Lung (tissue), 16 donors: ENCODE data around the gene CMPK1. TPM values are rescaled to one million over a fixed set of nuclear protein-coding genes. Genes with fewer than 3 reads are reported as not detected.
"Not testable (repeated sequence)": the region's sequence is repeated elsewhere in the genome, so short reads cannot be mapped to it uniquely, and the experiment has no call there.

Experiments
- ATAC-seq: fragments of 200-7000 bp; cut with Tn5 transposase; one replicate; pipeline ENCODE4 v1.9.1; 2020; ENCODE audit warnings: moderate number of reproducible peaks; ENCODE audit not compliant: insufficient read depth, low FRiP score
- DNase-seq, 3 donors: peaks; one replicate each; pipeline ENCODE4 v3.0.0-alpha.2; 2013 to 2017
- H3K27ac ChIP-seq, 2 donors: one replicate each; pipeline ENCODE4 v1.5.1; 2013; ENCODE audit warnings: mild to moderate bottlenecking in 2 of 2, moderate library complexity in 2 of 2, control low read depth in 1 of 2, inconsistent platforms in 1 of 2, low read depth in 1 of 2, low read length in 1 of 2
- H3K27me3 ChIP-seq, 3 donors: one replicate each; pipeline ENCODE4 v1.5.1; 2013; ENCODE audit warnings: low read length in 2 of 3; ENCODE audit not compliant: control insufficient read depth in 3 of 3, insufficient read depth in 3 of 3
- H3K36me3 ChIP-seq, 4 donors: one replicate each; pipeline ENCODE4 v1.5.1; 2013; ENCODE audit warnings: low read length in 4 of 4, mild to moderate bottlenecking in 1 of 4, moderate library complexity in 1 of 4; ENCODE audit not compliant: control insufficient read depth in 4 of 4, insufficient read depth in 4 of 4
- H3K4me1 ChIP-seq, 5 donors: one replicate each; pipeline ENCODE4 v1.5.1; 2013; ENCODE audit warnings: low read length in 5 of 5, mild to moderate bottlenecking in 2 of 5, moderate library complexity in 1 of 5; ENCODE audit not compliant: control insufficient read depth in 5 of 5, insufficient read depth in 5 of 5
- H3K4me3 ChIP-seq: one replicate; pipeline ENCODE4 v1.5.1; 2013; ENCODE audit warnings: mild to moderate bottlenecking, control low read depth, moderate library complexity
- H3K9ac ChIP-seq, 2 donors: one replicate each; pipeline ENCODE4 v1.5.1; 2013; ENCODE audit warnings: low read length in 2 of 2, control low read depth in 1 of 2; ENCODE audit not compliant: insufficient read depth in 1 of 2
- H3K9me3 ChIP-seq, 4 donors: one replicate each; pipeline ENCODE4 v1.5.1; 2013; ENCODE audit warnings: low read length in 3 of 4, mild to moderate bottlenecking in 1 of 4, moderate library complexity in 1 of 4; ENCODE audit not compliant: control insufficient read depth in 4 of 4, insufficient read depth in 3 of 4
- WGBS, 2 donors: extraction: QIAGEN DNeasy Blood & Tissue Kit; methylation state at CpG; one replicate each; pipeline ENCODE4 v1.1.7; 2013; 5-methylcytosine and 5-hydroxymethylcytosine counted together
- long read RNA-seq, 5 donors: transcript quantifications; one replicate each; lab custom pipeline, GENCODE V29; 2026
- polyA plus RNA-seq, 2 donors: library from polyadenylated mRNA; stranded (reverse); fragments of 200-250 nt; gene quantifications; one replicate each; pipeline ENCODE4 v1.2.1, GENCODE V29; 2013
- total RNA-seq, 2 donors: library from RNA; depleted of rRNA in 1 of 2; stranded (reverse); fragments of >200 nt in 1 of 2; gene quantifications; one replicate each; pipeline ENCODE4 v1.2.1, GENCODE V29; 2014 to 2021
- TF ChIP-seq, protein P1 (sequence below): IDR thresholded peaks from 2 replicates; pipeline ENCODE4 v1.5.1; 2012; ENCODE audit warnings: mild to moderate bottlenecking; ENCODE audit errors: control extremely low read depth, extremely low read depth
- donor health status: control.
- donor health status: control.
- donor health status: Bipolar disorder and iron deficiency.
- donor health status: healthy.
- donor health status: DM: yes; HTN: yes; CAD: no.

The CMPK1 gene, protein sequence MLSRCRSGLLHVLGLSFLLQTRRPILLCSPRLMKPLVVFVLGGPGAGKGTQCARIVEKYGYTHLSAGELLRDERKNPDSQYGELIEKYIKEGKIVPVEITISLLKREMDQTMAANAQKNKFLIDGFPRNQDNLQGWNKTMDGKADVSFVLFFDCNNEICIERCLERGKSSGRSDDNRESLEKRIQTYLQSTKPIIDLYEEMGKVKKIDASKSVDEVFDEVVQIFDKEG
- total RNA-seq (100 to 1,000 TPM in 1 of 2 donors, 10 to 100 TPM in 1; 98.7 to 106 TPM), polyA plus RNA-seq (10 to 100 TPM; 63.9 to 71.8 TPM)
- long read RNA-seq, donor 1, transcript CMPK1-203 (6 exons, 2,930 nt): major isoform, 33 of 69 reads
- long read RNA-seq, donor 1, partial matches to known transcripts: 34 of 69 reads
- long read RNA-seq, donor 1, other reads (novel, unspliced or antisense): 0 of 69 reads
- long read RNA-seq, donor 2, transcript CMPK1-203 (6 exons, 2,930 nt): major isoform, 7 of 8 reads
- long read RNA-seq, donor 2, partial matches to known transcripts: 0 of 8 reads
- long read RNA-seq, donor 2, other reads (novel, unspliced or antisense): 0 of 8 reads
- long read RNA-seq, donor 3, transcript CMPK1-203 (6 exons, 2,930 nt): major isoform, 25 of 25 reads
- long read RNA-seq, donor 3, partial matches to known transcripts: 0 of 25 reads
- long read RNA-seq, donor 3, other reads (novel, unspliced or antisense): 0 of 25 reads
- long read RNA-seq, donor 4, partial matches to known transcripts: 29 of 33 reads
- long read RNA-seq, donor 4, other reads (novel, unspliced or antisense): 0 of 33 reads
- long read RNA-seq, donor 5, transcript CMPK1-203 (6 exons, 2,930 nt): major isoform, 36 of 100 reads
- long read RNA-seq, donor 5, partial matches to known transcripts: 63 of 100 reads
- long read RNA-seq, donor 5, other reads (novel, unspliced or antisense): 0 of 100 reads

DNA sequence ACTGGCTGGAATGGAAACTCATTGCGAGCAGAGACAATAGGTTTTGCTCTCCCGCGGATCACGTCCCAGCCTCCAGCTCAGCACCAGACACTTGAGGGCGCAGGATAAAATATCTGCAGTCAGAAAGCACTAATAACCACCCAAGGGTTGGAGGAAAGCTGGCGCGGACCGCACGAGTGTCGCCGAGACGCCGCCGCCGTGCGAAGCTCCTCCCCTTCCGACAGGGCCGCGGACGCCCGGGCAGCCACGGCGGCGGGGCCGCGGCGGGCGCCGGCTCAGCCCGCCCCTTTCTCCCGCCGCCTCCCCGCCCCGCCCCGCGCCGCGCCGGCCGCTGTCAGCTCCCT lies at the start of gene CMPK1:
Gene CMPK1 (plus strand): TSS at position 213 of the 344 bp plus-strand sequence. CDS start 156 bp downstream, outside the sequence.
- Histone ChIP-seq H3K9me3 (no peaks in the 10 kb centered on the region), H3K9ac (peak within 1 kb of the TSS; percentile 83 to 99), H3K27ac (peak within 1 kb of the TSS; percentile 99 to 100), H3K4me3 (peak within 1 kb of the TSS; percentile 84), H3K4me1 (peaks cover 0 to 21% (median 8%) of the 10 kb centered on the region in 5 donors), H3K27me3 (no peaks in the 10 kb centered on the region), H3K36me3 (peaks cover 0 to 3% (median 0%) of the 10 kb centered on the region in 4 donors)
- DNase-seq: peak; percentile 89 to 94 (median 90)
- 0 to 1% methylated on average over 32 to 40 of the region's 40 CpGs for WGBS, 2 donors
- TF ChIP-seq, protein P1, sequence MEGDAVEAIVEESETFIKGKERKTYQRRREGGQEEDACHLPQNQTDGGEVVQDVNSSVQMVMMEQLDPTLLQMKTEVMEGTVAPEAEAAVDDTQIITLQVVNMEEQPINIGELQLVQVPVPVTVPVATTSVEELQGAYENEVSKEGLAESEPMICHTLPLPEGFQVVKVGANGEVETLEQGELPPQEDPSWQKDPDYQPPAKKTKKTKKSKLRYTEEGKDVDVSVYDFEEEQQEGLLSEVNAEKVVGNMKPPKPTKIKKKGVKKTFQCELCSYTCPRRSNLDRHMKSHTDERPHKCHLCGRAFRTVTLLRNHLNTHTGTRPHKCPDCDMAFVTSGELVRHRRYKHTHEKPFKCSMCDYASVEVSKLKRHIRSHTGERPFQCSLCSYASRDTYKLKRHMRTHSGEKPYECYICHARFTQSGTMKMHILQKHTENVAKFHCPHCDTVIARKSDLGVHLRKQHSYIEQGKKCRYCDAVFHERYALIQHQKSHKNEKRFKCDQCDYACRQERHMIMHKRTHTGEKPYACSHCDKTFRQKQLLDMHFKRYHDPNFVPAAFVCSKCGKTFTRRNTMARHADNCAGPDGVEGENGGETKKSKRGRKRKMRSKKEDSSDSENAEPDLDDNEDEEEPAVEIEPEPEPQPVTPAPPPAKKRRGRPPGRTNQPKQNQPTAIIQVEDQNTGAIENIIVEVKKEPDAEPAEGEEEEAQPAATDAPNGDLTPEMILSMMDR: no peak
- ATAC-seq: peak; percentile 87

DNA sequence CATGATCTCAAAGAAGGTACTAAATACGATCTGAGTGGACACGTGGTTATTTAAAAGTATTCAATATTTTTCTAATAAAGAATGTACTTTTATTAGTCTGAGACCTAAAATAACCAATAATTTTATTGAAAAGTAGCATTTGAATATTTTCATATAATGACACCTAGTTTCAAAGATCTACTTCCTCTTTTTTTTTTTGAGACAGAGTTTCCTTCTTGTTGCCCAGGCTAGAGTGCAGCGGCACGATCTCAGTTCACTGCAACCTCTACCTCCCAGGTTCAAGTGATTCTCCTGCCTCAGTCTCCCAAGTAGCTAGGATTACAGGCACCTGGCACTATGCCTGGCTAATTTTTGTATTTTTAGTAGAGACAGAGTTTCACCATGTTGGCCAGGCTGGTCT lies 45.5 kb upstream of the CMPK1 start:
- not testable (repeated sequence) for H3K27me3 ChIP-seq, H3K9me3 ChIP-seq, H3K36me3 ChIP-seq, H3K4me3 ChIP-seq, H3K4me1 ChIP-seq, ATAC-seq, H3K9ac ChIP-seq, DNase-seq, H3K27ac ChIP-seq
- 63 to 85% methylated on average over 4 of the region's 4 CpGs for WGBS, 2 donors

DNA sequence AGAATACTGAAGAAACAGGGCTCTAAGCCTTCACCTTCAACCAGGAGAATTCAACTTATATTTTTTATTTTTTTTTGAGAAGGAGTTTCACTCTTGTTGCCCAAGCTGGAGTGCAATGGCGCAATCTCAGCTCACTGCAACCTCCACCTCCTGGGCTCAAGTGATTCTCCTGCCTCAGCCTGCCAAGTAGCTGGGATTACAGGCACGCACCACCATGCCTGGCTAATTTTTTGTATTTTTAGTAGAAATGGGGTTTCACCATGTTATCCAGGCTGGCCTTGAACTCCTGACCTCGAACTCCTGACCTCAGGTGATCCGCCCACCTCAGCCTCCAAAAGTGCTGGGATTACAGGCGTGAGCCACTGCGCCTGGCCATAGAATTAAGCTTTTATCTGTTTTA lies 38.7 kb upstream of the CMPK1 start:
- 90 to 97% methylated on average over 6 of the region's 6 CpGs for WGBS, 2 donors
- not testable (repeated sequence) for ATAC-seq, H3K9me3 ChIP-seq, DNase-seq, H3K27me3 ChIP-seq, H3K9ac ChIP-seq, H3K27ac ChIP-seq, H3K4me1 ChIP-seq, H3K4me3 ChIP-seq
- peaks cover 0 to 10% (median 4%) of the 10 kb centered on the region in 4 donors for H3K36me3 ChIP-seq

DNA sequence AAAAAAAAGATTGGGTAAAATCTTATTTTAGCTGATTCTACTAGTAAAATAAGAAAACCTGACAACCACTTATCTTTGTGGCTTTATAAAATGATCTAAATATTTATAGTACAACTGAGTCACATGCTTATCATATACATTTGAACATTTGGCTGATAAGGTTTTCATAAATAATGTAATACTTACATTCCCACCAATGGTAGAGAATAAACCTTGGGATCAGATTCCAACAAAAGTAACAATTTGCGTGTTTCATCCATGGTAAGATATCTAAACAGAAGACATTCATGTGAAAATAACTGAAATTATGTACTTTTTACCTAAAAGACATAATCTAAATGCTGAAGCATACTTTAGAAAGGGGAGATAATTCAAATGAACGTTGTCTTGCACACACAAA lies 38.0 kb upstream of the CMPK1 start:
- H3K4me3 ChIP-seq: no peak overlapping the region

More for the DNA sequence above, 38.0 kb upstream of the CMPK1 start:
- Histone ChIP-seq H3K4me1 (no peaks in the 10 kb centered on the region), H3K9me3 (no peaks in the 10 kb centered on the region), H3K27ac (no peak overlapping the region), H3K36me3 (peaks cover 0 to 10% (median 4%) of the 10 kb centered on the region in 4 donors), H3K9ac (no peak overlapping the region), H3K27me3 (no peaks in the 10 kb centered on the region)
- ATAC-seq (no peak), DNase-seq (no peak)
- 89 to 95% methylated on average over 2 of the region's 2 CpGs for whole genome bisulfite sequencing, 2 donors
- TF ChIP-seq, protein P1: no peak
